PFSK-1 (cell line): ENCODE results near the gene BNC2.

Experiments used
- POLR2AphosphoS5 ChIP-seq: IDR thresholded peaks from 2 replicates; pipeline ENCODE4 v1.6.1; 2012; ENCODE audit warnings: low read depth, mild to moderate bottlenecking, control low read depth, low read length, moderate library complexity
- REST ChIP-seq, 2 experiments: IDR thresholded peaks; 2 replicates each; pipeline versions ENCODE4 v1.6.1 to v1.8.0; 2011 to 2012; ENCODE audit warnings: low read depth in 2 of 2, low read length in 2 of 2, control low read depth in 1 of 2, inconsistent platforms in 1 of 2, mild to moderate bottlenecking in 1 of 2, moderate library complexity in 1 of 2; ENCODE audit not compliant: insufficient read depth in 1 of 2

GRCh38 chr9:16661816-16662215, 208.7 kb downstream of the BNC2 start:
- no peak for TF ChIP-seq POLR2AphosphoS5
- TF ChIP-seq REST (IDR thresholded peaks at IDR 0.05; ENCODE audit: insufficient read depth in 1 of 2, low read depth in 2 of 2, low read length in 2 of 2) = no peak
